K562 (cell line): ENCODE measurements around the gene PYCR2. TPM values are rescaled to one million over a fixed set of nuclear protein-coding genes. Genes with fewer than 3 reads are reported as not detected.

Experiments
- BRF1 ChIP-seq: IDR thresholded peaks from 3 replicates; pipeline ENCODE4 v1.6.1; 2011; ENCODE audit warnings: borderline replicate concordance, mild to moderate bottlenecking; ENCODE audit not compliant: insufficient read length; ENCODE audit errors: extremely low read depth
- DPF2 ChIP-seq: fragments of 450-650 bp; IDR thresholded peaks from 2 replicates; pipeline ENCODE4 v1.6.1; 2016
- ESRRB ChIP-seq: fragments of 250-450 bp; sonication (Bioruptor Pico); IDR thresholded peaks from 2 replicates; pipeline ENCODE4 v1.5.0; 2020; ENCODE audit warnings: mild to moderate bottlenecking, moderate library complexity, borderline replicate concordance
- IFI16 ChIP-seq: fragments of 250-450 bp; sonication (Bioruptor Pico); IDR thresholded peaks from 2 replicates; pipeline ENCODE4 v2.1.2; 2022; ENCODE audit warnings: mild to moderate bottlenecking, inconsistent platforms
- PCBP1 ChIP-seq: fragments of 200-400 bp; formaldehyde crosslinking; IDR thresholded peaks from 2 replicates; pipeline ENCODE4 v1.6.1; 2018; ENCODE audit warnings: mild to moderate bottlenecking, low read depth, low read length; ENCODE audit not compliant: poor library complexity, severe bottlenecking
- PHF20 ChIP-seq: fragments of 450-650 bp; IDR thresholded peaks from 2 replicates; pipeline ENCODE4 v1.6.1; 2018; ENCODE audit not compliant: partially characterized antibody
- SMAD3 ChIP-seq: fragments of 450-650 bp; formaldehyde crosslinking; conservative IDR thresholded peaks from 2 replicates; pipeline ENCODE4 v1.4.0; 2020; ENCODE audit warnings: mild to moderate bottlenecking
- SMAD4 ChIP-seq: fragments of 250-450 bp; sonication (Bioruptor Pico); conservative IDR thresholded peaks from 2 replicates; pipeline ENCODE4 v1.8.0; 2021; ENCODE audit warnings: inconsistent platforms, mild to moderate bottlenecking, moderate library complexity
- SNIP1 ChIP-seq: fragments of 450-650 bp; IDR thresholded peaks from 2 replicates; pipeline ENCODE4 v1.7.1; 2017; ENCODE audit warnings: low read depth, mild to moderate bottlenecking
- SRSF1 ChIP-seq: fragments of 200-400 bp; formaldehyde crosslinking; IDR thresholded peaks from 2 replicates; pipeline ENCODE4 v1.6.1; 2017; ENCODE audit warnings: mild to moderate bottlenecking, low read depth, low read length, moderate library complexity
- STAT5B ChIP-seq: fragments of 250-450 bp; sonication (Bioruptor Pico); IDR thresholded peaks from 2 replicates; pipeline ENCODE4 v1.8.0; 2021; ENCODE audit warnings: mild to moderate bottlenecking, inconsistent platforms
- ZNF311 ChIP-seq: fragments of 250-450 bp; sonication (Bioruptor Pico); IDR thresholded peaks from 2 replicates; pipeline ENCODE4 v1.4.0; 2020; ENCODE audit warnings: mild to moderate bottlenecking, moderate library complexity
- ZNF57 ChIP-seq: fragments of 450-650 bp; formaldehyde crosslinking; IDR thresholded peaks from 2 replicates; pipeline ENCODE4 v1.4.0; 2020; ENCODE audit warnings: mild to moderate bottlenecking, moderate library complexity
- ZNF589 ChIP-seq: fragments of 200-800 bp; sonication (Bioruptor generic); IDR thresholded peaks from 2 replicates; pipeline ENCODE4 v1.6.1; 2016; ENCODE audit warnings: low read depth, missing genetic modification characterization, missing compliant biosample characterization
- ZNF699 ChIP-seq: fragments of 250-450 bp; sonication (Bioruptor Pico); IDR thresholded peaks from 2 replicates; pipeline ENCODE4 v1.8.0; 2021; ENCODE audit warnings: mild to moderate bottlenecking, moderate library complexity; ENCODE audit not compliant: insufficient replicate concordance
- ZNF717 ChIP-seq: fragments of 250-450 bp; sonication (Bioruptor Pico); IDR thresholded peaks from 2 replicates; pipeline ENCODE4 v1.5.0; 2021
- polyA plus RNA-seq, 8 experiments: library from polyadenylated mRNA; depleted of rRNA in 4 of 8; stranded (reverse) in 5 of 8; unstranded in 3 of 8; fragments of >200 nt; fragmentation: Nextera tagmentation in 2 of 8; fragmentation: Illumina TruSeq in 1 of 8; extraction: Ambion mirVana in 2 of 8; extraction: Trizol in 1 of 8; gene quantifications; 2 replicates each; pipeline versions ENCODE4 v1.2.1 to v1.2.3, GENCODE V29; 2011 to 2014; ENCODE audit warnings: inconsistent platforms in 1 of 8, missing spikeins in 1 of 8
- total RNA-seq, 7 experiments: library from RNA; depleted of rRNA in 6 of 7; stranded (reverse); fragments of >200 nt in 6 of 7; fragmentation: Illumina TruSeq in 2 of 7; extraction: Trizol in 2 of 7; gene quantifications; 2 replicates each; pipeline versions ENCODE4 v1.2.1 to v1.2.3, GENCODE V29; 2011 to 2021; ENCODE audit warnings: low replicate concordance in 1 of 7
- TF ChIP-seq, protein P1 (sequence below): fragments of 450-650 bp; IDR thresholded peaks from 2 replicates; pipeline ENCODE4 v1.6.1; 2016; ENCODE audit warnings: mild to moderate bottlenecking, moderate library complexity

PYCR2 gene
- total and polyA plus RNA-seq, 9 of the 15 experiments (the other 6 are each of a cell fraction or from before 2014, with no cell fraction given) = 5.5 to 219 (median 127) TPM

DNA sequence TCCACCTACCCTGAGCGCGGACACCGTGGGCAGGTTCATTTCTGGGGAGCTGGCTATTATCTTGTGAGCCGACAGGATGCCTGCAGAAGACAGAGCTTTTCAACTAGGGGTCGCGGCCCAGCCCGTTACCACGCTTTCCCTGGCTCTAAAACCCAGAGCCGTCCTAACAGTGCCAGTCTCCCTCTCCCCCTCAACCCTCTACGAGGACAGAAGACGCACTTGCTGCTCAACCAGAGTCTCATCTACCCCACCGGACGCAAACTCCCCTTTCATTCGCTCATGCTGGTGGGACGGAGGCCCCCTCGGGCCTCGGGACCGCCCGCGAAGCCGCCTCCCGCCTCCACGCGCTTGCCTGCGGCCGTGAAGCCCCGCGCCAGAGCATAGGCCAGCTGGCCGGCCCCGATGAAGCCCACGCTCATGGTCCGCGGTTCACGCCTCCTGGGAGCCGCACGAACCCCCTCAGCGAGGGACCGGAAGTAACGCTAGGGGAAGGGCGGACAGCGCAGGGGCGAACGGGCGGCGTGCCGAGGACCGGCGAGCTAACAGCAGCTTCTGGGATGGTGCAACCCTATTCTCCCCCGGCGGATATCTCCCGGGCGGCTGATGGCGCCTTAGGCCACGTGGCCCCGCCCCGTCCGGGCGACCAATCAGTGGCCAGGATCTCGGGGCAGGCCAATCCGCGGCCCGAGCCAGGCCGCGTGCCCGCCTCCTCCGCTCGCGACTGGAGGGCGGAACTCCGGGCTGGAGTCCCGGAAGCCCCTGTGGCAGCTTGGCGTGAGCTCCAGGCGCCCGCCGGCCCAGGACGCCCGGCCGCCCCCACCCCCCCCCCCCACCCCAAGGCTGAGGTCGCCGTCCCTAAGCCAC, at the start of gene PYCR2 (continued):
- TF ChIP-seq, protein P1, sequence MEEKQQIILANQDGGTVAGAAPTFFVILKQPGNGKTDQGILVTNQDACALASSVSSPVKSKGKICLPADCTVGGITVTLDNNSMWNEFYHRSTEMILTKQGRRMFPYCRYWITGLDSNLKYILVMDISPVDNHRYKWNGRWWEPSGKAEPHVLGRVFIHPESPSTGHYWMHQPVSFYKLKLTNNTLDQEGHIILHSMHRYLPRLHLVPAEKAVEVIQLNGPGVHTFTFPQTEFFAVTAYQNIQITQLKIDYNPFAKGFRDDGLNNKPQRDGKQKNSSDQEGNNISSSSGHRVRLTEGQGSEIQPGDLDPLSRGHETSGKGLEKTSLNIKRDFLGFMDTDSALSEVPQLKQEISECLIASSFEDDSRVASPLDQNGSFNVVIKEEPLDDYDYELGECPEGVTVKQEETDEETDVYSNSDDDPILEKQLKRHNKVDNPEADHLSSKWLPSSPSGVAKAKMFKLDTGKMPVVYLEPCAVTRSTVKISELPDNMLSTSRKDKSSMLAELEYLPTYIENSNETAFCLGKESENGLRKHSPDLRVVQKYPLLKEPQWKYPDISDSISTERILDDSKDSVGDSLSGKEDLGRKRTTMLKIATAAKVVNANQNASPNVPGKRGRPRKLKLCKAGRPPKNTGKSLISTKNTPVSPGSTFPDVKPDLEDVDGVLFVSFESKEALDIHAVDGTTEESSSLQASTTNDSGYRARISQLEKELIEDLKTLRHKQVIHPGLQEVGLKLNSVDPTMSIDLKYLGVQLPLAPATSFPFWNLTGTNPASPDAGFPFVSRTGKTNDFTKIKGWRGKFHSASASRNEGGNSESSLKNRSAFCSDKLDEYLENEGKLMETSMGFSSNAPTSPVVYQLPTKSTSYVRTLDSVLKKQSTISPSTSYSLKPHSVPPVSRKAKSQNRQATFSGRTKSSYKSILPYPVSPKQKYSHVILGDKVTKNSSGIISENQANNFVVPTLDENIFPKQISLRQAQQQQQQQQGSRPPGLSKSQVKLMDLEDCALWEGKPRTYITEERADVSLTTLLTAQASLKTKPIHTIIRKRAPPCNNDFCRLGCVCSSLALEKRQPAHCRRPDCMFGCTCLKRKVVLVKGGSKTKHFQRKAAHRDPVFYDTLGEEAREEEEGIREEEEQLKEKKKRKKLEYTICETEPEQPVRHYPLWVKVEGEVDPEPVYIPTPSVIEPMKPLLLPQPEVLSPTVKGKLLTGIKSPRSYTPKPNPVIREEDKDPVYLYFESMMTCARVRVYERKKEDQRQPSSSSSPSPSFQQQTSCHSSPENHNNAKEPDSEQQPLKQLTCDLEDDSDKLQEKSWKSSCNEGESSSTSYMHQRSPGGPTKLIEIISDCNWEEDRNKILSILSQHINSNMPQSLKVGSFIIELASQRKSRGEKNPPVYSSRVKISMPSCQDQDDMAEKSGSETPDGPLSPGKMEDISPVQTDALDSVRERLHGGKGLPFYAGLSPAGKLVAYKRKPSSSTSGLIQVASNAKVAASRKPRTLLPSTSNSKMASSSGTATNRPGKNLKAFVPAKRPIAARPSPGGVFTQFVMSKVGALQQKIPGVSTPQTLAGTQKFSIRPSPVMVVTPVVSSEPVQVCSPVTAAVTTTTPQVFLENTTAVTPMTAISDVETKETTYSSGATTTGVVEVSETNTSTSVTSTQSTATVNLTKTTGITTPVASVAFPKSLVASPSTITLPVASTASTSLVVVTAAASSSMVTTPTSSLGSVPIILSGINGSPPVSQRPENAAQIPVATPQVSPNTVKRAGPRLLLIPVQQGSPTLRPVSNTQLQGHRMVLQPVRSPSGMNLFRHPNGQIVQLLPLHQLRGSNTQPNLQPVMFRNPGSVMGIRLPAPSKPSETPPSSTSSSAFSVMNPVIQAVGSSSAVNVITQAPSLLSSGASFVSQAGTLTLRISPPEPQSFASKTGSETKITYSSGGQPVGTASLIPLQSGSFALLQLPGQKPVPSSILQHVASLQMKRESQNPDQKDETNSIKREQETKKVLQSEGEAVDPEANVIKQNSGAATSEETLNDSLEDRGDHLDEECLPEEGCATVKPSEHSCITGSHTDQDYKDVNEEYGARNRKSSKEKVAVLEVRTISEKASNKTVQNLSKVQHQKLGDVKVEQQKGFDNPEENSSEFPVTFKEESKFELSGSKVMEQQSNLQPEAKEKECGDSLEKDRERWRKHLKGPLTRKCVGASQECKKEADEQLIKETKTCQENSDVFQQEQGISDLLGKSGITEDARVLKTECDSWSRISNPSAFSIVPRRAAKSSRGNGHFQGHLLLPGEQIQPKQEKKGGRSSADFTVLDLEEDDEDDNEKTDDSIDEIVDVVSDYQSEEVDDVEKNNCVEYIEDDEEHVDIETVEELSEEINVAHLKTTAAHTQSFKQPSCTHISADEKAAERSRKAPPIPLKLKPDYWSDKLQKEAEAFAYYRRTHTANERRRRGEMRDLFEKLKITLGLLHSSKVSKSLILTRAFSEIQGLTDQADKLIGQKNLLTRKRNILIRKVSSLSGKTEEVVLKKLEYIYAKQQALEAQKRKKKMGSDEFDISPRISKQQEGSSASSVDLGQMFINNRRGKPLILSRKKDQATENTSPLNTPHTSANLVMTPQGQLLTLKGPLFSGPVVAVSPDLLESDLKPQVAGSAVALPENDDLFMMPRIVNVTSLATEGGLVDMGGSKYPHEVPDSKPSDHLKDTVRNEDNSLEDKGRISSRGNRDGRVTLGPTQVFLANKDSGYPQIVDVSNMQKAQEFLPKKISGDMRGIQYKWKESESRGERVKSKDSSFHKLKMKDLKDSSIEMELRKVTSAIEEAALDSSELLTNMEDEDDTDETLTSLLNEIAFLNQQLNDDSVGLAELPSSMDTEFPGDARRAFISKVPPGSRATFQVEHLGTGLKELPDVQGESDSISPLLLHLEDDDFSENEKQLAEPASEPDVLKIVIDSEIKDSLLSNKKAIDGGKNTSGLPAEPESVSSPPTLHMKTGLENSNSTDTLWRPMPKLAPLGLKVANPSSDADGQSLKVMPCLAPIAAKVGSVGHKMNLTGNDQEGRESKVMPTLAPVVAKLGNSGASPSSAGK = no peak
- TF ChIP-seq SNIP1 (no peak), IFI16 (0 out of 2 replicates have a peak, but pooled peaks have one; percentile 49), SMAD3 (no peak), ZNF589 (CRISPR knock-in tag) (no peak), ZNF311 (CRISPR knock-in tag) (no peak), ZNF717 (no peak), DPF2 (peak; percentile 15; the same call in 1 of the 2 replicates), PHF20 (peak; percentile 81), ZNF699 (CRISPR knock-in tag) (no peak), BRF1 (no peak), PCBP1 (peak; percentile 99), STAT5B (CRISPR knock-in tag) (no peak), ESRRB (CRISPR knock-in tag) (no peak), SRSF1 (no peak), ZNF57 (CRISPR knock-in tag) (no peak), SMAD4 (CRISPR knock-in tag) (0 out of 2 replicates have a peak, but pooled peaks have one; percentile 15)
